MV-4-11 (cell line): ENCODE measurements around the gene TAC1.
"Not testable (repeated sequence)": the region's sequence is repeated elsewhere in the genome, so short reads cannot be mapped to it uniquely, and the experiment has no call there.

Source experiments
- DNase-seq: peaks from one replicate; lab custom pipeline; 2025; lab: John Stamatoyannopoulos, UW

The TAC1 gene

DNA sequence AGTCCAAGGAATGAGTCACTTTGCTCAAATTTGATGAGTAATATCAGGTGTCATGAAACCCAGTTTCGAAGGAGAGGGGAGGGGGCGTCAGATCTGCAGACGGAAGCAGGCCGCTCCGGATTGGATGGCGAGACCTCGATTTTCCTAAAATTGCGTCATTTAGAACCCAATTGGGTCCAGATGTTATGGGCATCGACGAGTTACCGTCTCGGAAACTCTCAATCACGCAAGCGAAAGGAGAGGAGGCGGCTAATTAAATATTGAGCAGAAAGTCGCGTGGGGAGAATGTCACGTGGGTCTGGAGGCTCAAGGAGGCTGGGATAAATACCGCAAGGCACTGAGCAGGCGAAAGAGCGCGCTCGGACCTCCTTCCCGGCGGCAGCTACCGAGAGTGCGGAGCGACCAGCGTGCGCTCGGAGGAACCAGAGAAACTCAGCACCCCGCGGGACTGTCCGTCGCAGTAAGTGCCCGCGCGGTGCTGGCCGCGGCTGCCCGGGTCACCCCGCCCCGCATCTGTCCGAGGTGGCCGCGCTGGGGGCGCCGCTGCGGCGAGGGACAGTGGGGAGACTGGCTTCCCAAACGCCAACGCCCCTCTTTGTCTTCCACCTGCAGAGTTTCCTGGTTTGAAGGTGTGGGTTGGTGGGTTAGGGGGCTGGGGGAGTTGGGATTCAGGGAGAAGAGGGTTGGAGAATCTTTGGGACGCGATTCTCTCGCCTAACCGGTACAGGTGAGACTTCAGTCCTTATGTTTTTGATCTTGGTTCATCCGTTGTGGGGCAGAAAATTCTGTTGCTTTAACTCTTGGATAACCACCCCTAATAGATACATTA is at the start of gene TAC1:
Gene TAC1 (plus strand): TSS at position 351 of the 829 bp plus-strand sequence. CDS start 527 bp downstream, outside the sequence.
- DNase-seq = no peak

GRCh38 chr7:97685952-97686351 is 45.9 kb upstream of the TAC1 start:
- DNase-seq = no peak

DNA sequence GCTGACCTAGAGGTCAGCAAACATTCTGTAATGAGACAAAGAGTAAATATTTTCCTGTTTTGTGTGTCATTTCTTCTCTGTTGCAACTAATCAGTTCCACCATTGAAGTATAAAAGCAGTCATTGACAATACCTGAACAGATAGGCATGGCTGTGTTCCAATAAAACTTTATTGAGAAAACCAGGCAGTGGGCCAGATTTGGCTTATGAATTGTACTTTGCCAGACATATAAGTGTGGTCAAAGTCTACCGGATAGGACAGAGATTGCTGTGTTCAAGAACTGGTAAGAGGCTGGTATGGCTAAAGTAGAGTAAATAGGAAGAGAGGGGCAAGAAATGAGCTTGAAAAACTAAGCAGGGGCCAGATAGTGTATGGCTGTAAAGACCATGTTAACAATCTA is 38.3 kb upstream of the TAC1 start:
- no peak for DNase-seq

DNA sequence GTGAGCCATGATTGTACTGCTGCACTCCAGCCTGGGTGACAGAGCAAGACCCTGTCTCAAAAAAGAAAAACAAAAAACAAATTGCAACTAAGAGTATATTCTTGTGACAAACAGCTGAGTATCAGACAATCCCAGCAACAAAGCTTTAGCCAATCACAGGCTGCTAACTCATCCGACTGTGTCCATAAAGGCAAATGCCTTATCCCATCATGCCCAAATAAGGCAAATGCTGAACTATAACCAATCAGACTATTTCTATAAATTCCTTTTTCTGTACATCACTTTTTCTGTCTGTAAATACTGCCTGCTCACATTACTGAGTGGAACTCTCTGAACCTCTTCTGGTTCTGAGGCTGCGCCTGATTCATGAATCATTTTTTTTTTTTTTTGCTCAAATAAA is 37.5 kb upstream of the TAC1 start:
- DNase-seq = no peak

GRCh38 chr7:97697396-97697795 is 34.5 kb upstream of the TAC1 start:
- DNase-seq = no peak

GRCh38 chr7:97722386-97722785 is 9.5 kb upstream of the TAC1 start:
- no peak for DNase-seq

- no peak for DNase-seq
These were observed 834 bp downstream of the TAC1 start for GRCh38 chr7:97732565-97733275.

DNA sequence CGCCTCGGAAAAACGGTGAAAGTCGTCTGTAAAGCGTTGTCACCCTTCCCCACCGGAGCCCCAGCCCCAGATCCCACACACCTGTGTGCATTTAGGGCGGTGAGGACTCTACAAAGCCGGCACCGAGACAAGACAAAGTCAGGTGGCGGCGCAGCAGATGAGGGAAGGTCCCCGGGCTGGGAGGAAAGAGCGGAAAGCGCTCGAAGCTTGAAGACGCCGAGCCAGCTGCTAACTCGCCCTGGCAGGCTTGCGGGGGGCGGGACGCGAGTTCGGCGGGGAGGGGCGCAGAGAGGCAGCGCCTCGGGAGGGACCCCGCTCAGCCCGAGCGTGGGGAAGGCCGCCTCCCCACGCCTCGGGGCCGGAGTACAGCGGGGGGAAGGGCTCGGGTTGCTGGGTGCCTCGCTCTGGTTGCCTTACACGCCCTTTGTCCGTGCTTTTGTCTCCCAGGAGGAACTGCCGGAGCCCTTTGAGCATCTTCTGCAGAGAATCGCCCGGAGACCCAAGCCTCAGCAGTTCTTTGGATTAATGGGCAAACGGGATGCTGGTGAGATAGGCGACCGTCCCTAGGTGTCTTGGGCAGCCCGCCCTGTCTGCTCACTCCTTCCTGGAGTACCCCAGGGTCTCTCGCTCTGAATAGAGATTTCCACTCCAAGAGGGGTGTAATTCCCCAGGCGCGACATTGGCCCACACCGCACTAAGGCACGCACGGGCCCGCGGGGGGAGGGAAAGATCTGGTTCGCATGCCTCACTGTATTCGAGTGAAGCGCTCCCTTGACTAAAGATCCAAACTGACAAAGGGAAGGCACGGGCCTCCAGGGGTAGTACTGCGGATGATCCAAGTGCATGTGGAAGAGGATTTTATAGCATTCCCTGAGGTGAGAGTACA is 1.6 kb downstream of the TAC1 start:
- DNase-seq = no peak

- no peak for DNase-seq
These were observed 2.4 kb downstream of the TAC1 start for GRCh38 chr7:97734255-97734654.

DNA sequence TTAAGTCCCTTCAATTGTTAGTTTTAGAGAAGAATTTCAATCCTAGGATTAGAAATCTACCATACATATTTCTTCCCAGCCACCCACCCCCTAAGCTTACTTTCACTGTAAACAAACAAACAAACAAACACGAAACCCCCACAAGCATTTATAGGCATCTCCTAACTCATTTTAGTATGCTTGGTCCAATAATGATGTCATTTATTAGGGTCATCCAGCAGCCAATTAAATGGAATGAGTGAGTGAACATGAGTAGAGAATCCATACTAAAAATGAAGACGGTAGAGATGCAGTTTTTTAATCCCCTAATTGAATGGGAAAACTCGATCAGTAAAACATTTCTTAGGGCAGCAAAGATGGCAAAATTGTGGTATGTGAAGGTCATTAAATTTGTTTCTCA is 3.2 kb downstream of the TAC1 start:
- DNase-seq = no peak

DNA sequence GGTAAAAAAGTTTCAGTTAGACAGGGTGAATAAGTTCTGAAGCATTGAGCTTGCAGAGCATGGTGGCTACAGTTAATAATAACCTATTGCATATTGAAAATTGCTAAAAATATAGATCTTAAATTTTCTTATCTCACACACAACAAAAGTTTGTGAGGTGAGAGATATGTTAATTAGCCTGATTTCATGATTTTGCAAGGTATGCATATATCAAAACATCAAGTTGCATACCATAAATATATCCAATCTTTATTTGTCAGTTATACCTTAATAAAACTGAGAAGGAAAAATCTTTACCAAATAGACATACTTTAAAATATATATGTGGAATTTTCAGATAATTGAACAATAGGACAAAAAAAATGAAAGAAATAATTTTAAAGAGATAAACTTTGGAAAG is 16.6 kb downstream of the TAC1 start:
- no peak for DNase-seq

- DNase-seq = no peak
These were observed 19.7 kb downstream of the TAC1 start for GRCh38 chr7:97751566-97751965.

DNA sequence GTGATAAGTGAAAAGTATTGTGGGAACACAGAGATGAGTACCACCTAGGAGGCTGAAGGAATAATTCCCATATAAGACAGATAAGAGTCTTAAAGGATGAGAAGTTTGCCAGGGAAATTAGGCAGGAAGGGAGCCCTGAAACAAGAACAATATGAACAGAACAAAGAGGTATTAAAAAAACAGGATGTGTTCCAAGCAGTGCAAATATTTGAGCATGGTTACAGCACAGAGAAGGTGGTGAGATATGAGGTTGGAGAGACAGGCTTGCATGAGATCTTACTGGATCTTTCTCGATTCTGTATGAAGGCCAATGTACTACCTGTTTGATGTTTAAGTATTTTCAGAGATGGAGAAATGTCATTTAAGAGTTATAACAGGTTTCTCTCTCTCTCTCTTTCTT is 20.3 kb downstream of the TAC1 start:
- no peak for DNase-seq

- no peak for DNase-seq
These were observed 25.9 kb downstream of the TAC1 start for GRCh38 chr7:97757824-97758223.

DNA sequence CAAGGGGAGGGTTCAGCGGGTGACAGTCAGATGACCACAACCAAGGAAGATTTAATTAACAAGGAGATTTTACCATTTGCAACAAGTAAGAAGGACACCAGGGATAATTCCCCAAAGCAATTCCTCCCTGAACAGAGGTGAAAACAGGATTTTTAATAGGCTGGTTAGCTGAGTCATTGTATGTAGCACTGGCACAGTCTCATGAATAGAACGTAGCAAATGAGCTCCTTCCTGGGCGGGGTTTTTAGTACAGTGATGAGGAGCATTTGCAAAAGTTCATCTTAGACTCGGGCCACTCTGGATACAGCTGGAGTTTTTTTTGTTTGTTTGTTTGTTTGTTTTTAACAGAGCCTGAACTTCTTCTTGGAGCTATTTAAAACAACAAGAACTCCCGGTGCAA is 39.0 kb downstream of the TAC1 start:
- DNase-seq = no peak

DNA sequence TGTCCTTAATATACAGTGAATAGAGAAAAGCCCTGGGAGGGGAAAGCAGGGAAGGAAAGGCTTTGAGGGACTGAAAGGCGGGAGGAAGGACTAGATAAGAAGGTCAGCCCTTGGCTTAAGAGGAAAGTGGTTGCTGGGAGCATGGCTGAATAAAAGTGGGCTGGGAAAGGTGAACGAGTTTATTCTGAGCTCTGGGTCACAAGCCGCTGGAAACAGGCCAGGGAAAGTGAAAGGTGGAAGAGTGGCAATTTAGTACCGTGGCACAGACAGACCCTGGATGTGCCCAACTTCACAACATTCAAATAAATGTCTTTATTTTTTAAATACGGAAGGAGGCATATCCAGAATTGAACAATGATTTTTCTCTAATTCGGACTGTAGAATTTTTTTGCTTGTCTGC is 39.7 kb downstream of the TAC1 start:
- no peak for DNase-seq

DNA sequence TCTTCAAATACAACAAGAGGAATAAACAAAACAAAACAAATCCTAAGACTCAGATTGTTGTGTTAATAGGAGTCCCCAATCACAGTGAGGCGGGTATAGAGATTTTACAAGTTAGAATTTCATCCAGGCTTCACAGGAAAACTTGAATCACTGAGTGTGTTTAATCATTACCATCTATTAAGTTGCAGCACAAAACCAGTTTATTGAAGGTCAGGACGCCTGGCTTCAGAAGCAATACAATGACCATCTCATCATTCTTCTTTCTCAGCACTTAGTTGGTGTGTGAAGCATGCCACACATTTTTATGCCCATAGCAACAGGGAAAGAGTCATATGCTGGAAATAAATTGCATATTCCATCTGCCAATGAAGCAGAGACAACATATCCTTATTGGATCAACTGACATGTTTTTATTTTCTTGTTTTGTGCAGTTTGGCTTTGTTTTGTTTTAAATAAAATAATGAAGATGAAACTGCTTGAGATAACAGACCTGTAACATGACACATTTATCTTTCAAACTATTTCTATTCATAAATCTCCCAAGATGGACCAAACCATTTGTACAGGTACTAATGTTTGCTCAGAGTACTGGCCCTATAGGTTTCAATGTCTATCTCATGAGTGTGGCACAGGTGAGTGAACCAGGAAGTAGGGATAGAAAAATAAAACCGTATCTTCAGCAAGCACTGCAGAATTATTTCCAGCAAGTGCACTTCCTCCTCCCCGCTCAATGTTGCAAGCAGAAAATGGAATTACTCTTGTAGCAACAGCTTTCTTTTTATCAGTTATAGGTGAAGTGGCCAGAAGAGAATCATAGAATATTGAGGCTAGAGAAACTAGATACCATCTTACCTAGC is 40.4 kb downstream of the TAC1 start:
- DNase-seq = no peak

GRCh38 chr7:97786398-97786797 is 54.5 kb downstream of the TAC1 start:
- not testable (repeated sequence) for DNase-seq
